Naive thymus-derived CD8-positive, alpha-beta T cell (primary cell): ENCODE results near the gene IRX3. TPM values are rescaled to one million over a fixed set of nuclear protein-coding genes. Genes with fewer than 3 reads are reported as not detected.
A peak's percentile ranks its signal among the peaks of the same experiment; 100 is the strongest.

Experiments
- ATAC-seq, 2 donors: fragments of 150-1000 bp; cut with Tn5 transposase in 1 of 2; sonication (Bioruptor Pico), chemical (Tn5 transposase) in 1 of 2; 1 replicate in 1 of 2; 2 replicates in 1 of 2; pipeline ENCODE4 v1.10.0; 2021; ENCODE audit warnings: mild to moderate bottlenecking in 2 of 2, moderate library complexity in 2 of 2
- POLR2A ChIA-PET: fragments of 350-600 bp; sonication (Branson Sonifier 250); formaldehyde crosslinking; loops from one replicate; lab custom pipeline; 2021; ENCODE audit warnings: antibody characterized with exemption; lab: Charles Lee
- DNase-seq, 10 donors: peaks; one replicate each; pipeline versions ENCODE4 v3.0.0 to v3.0.0-alpha.2; 2020 to 2022
- H3K27ac Mint-ChIP-seq, 10 donors: one replicate each; pipeline ENCODE4 v1.8.0; 2020 to 2022; ENCODE audit warnings: mild to moderate bottlenecking in 10 of 10, mixed read lengths in 10 of 10, moderate library complexity in 4 of 10, inconsistent platforms in 1 of 10
- H3K27me3 Mint-ChIP-seq, 5 donors: one replicate each; pipeline ENCODE4 v1.8.0; 2021 to 2022; ENCODE audit warnings: mixed read lengths in 5 of 5
- H3K36me3 Mint-ChIP-seq, 3 donors: one replicate each; pipeline ENCODE4 v1.8.0; 2020 to 2022; ENCODE audit warnings: mixed read lengths in 3 of 3, mild to moderate bottlenecking in 2 of 3, inconsistent platforms in 1 of 3
- H3K4me1 Mint-ChIP-seq, 4 donors: one replicate each; pipeline ENCODE4 v1.8.0; 2021 to 2022; ENCODE audit warnings: mixed read lengths in 4 of 4
- H3K4me3 Mint-ChIP-seq, 10 donors: one replicate each; pipeline ENCODE4 v1.8.0; 2020 to 2022; ENCODE audit warnings: mild to moderate bottlenecking in 10 of 10, mixed read lengths in 10 of 10, moderate library complexity in 6 of 10, inconsistent platforms in 1 of 10
- H3K9me3 Mint-ChIP-seq, 9 donors: one replicate each; pipeline ENCODE4 v1.8.0; 2020 to 2022; ENCODE audit warnings: mixed read lengths in 9 of 9, mild to moderate bottlenecking in 3 of 9, inconsistent platforms in 1 of 9, moderate library complexity in 1 of 9
- polyA plus RNA-seq, 3 donors: library from polyadenylated mRNA; unstranded; fragments of 300-500 nt; fragmentation: Illumina TruSeq; gene quantifications; one replicate each; pipeline ENCODE4 v1.2.3, GENCODE V29; 2021
- total RNA-seq, 8 experiments: library from RNA in 2 of 8; stranded (reverse) in 2 of 8; gene quantifications; one replicate each; pipeline ENCODE4 v1.2.3 and lab custom pipeline; 2021 to 2026

Gene IRX3
- total and polyA plus RNA-seq, 5 experiments from 2014 or later: not detected

GRCh38 chr16:54316095-54316889 is 29.7 kb upstream of the IRX3 start:
- no peak overlapping the region for H3K4me3 Mint-ChIP-seq
- POLR2A ChIA-PET: no interaction called here
- no peak for DNase-seq
- H3K27me3 Mint-ChIP-seq: peaks cover 0 to 7% (median 0%) of the 10 kb centered on the region in 5 donors
- ATAC-seq: no peak
- no peaks in the 10 kb centered on the region for H3K36me3 Mint-ChIP-seq
- no peaks in the 10 kb centered on the region for H3K4me1 Mint-ChIP-seq
- H3K27ac Mint-ChIP-seq: no peak overlapping the region
- H3K9me3 Mint-ChIP-seq: no peaks in the 10 kb centered on the region

GRCh38 chr16:54313789-54314188 is 27.2 kb upstream of the IRX3 start:
- Mint-ChIP-seq H3K27me3 (peaks cover 0 to 4% (median 1%) of the 10 kb centered on the region in 5 donors), H3K9me3 (no peaks in the 10 kb centered on the region), H3K36me3 (no peaks in the 10 kb centered on the region), H3K4me3 (no peak overlapping the region), H3K4me1 (no peaks in the 10 kb centered on the region), H3K27ac (no peak overlapping the region)
- POLR2A ChIA-PET: no interaction called here
- DNase-seq (no peak), ATAC-seq (no peak)

DNA sequence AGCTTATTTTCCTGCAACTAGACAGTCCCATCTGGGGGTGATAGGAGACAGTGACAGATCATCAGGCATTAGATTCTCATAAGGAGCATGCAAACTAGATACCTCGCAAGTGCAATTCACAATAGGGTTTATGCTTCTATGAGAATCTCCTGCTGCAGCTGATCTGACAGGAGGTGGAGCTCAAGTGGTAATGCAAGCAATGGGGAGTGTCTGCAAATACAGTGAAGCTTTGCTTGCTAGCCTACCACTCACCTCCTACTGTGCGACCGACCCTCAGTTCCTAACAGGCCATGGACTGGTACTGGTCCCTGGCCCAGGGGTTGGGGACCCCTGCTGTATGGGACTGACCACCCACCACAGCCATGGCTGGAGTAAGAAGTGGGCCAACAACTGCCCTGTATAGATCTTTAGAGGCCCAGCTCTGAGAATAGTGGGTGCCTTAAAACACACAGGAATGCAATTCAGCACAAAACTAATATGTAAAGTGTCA is 26.0 kb upstream of the IRX3 start:
- POLR2A ChIA-PET: no interaction called here
- ATAC-seq: no peak
- no peaks in the 10 kb centered on the region for H3K9me3 Mint-ChIP-seq
- H3K36me3 Mint-ChIP-seq: no peaks in the 10 kb centered on the region
- no peak overlapping the region for H3K4me3 Mint-ChIP-seq
- DNase-seq: no peak
- H3K4me1 Mint-ChIP-seq: peaks cover 0 to 2% (median 0%) of the 10 kb centered on the region in 4 donors
- H3K27ac Mint-ChIP-seq: no peak overlapping the region
- peaks cover 1 to 8% (median 2%) of the 10 kb centered on the region in 5 donors for H3K27me3 Mint-ChIP-seq

DNA sequence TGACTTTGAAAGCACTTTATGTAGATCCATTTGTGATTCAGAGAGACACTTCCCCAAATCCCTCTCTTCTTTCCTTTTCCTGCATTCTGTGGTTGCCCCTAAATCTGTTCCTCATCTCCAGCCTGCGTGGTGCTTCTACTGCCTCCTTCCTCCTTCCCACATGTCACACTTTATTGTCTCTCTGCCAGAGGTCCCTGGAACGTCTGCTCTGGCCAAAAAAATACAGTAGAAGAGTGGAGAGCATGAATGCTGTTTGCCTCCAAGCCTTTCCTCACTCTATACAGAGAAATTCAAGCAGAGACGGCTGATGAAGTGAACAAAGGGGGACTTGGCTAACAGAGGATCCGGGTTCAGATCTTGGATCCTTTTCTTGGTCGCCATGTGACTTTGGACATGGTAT is 22.8 kb upstream of the IRX3 start:
- Mint-ChIP-seq H3K27ac (no peak overlapping the region), H3K27me3 (peaks cover 2 to 37% (median 14%) of the 10 kb centered on the region in 5 donors), H3K4me1 (peaks cover 0 to 2% (median 0%) of the 10 kb centered on the region in 4 donors), H3K9me3 (no peaks in the 10 kb centered on the region), H3K4me3 (no peak overlapping the region), H3K36me3 (no peaks in the 10 kb centered on the region)
- DNase-seq: no peak
- no peak for ATAC-seq
- POLR2A ChIA-PET: no interaction called here

GRCh38 chr16:54305080-54305479 is 18.5 kb upstream of the IRX3 start:
- peaks cover 9 to 56% (median 22%) of the 10 kb centered on the region in 5 donors for H3K27me3 Mint-ChIP-seq
- H3K9me3 Mint-ChIP-seq: no peaks in the 10 kb centered on the region

GRCh38 chr16:54303613-54304012 is 17.0 kb upstream of the IRX3 start:
- POLR2A ChIA-PET: no interaction called here
- Mint-ChIP-seq H3K4me1 (peaks cover 0 to 2% (median 0%) of the 10 kb centered on the region in 4 donors), H3K4me3 (no peak overlapping the region), H3K27ac (no peak overlapping the region), H3K27me3 (peaks cover 11 to 63% (median 22%) of the 10 kb centered on the region in 5 donors), H3K36me3 (no peaks in the 10 kb centered on the region), H3K9me3 (peaks cover 0 to under 1% (median 0%) of the 10 kb centered on the region in 9 donors)
- no peak for ATAC-seq
- no peak for DNase-seq

More at GRCh38 chr16:54305080-54305479, 18.5 kb upstream of the IRX3 start:
- H3K4me3 Mint-ChIP-seq: no peak overlapping the region
- ATAC-seq: no peak
- no peaks in the 10 kb centered on the region for H3K36me3 Mint-ChIP-seq
- no peak for DNase-seq
- peaks cover 0 to 2% (median 0%) of the 10 kb centered on the region in 4 donors for H3K4me1 Mint-ChIP-seq
- no peak overlapping the region for H3K27ac Mint-ChIP-seq
- POLR2A ChIA-PET: no interaction called here

- Mint-ChIP-seq H3K27ac (no peak overlapping the region), H3K4me1 (no peaks in the 10 kb centered on the region), H3K9me3 (peaks cover 0 to 16% (median 3%) of the 10 kb centered on the region in 9 donors), H3K27me3 (peaks cover 12 to 42% (median 25%) of the 10 kb centered on the region in 5 donors), H3K4me3 (no peak overlapping the region), H3K36me3 (peaks cover 0 to 15% (median 0%) of the 10 kb centered on the region in 3 donors)
- POLR2A ChIA-PET: no interaction called here
- no peak for DNase-seq
- ATAC-seq: no peak
Measured at GRCh38 chr16:54297154-54297553, 10.6 kb upstream of the IRX3 start.

DNA sequence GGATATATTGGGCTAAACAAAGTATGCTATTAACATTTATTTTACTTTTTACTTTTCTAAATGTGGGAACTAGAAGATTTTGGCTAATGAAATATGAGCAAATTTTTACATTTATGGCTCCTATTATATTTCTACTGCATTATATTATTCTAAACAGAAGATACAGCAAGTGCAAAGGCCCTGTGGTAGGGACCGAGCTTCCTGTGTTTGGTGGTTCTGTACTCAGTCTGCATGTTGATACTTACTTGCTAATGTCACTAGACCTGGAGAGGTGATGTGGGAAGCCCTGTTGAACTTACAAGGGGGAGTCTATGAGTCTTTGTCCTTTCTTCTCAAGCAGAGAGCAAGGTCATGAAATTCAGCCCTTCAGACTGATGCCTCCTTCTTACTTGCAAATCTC is 10.0 kb upstream of the IRX3 start:
- Mint-ChIP-seq H3K36me3 (peaks cover 0 to 15% (median 0%) of the 10 kb centered on the region in 3 donors), H3K27me3 (peaks cover 14 to 48% (median 25%) of the 10 kb centered on the region in 5 donors), H3K27ac (no peak overlapping the region), H3K4me1 (no peaks in the 10 kb centered on the region), H3K4me3 (no peak overlapping the region), H3K9me3 (peaks cover 0 to 16% (median 3%) of the 10 kb centered on the region in 9 donors)
- ATAC-seq: no peak
- DNase-seq: no peak
- POLR2A ChIA-PET: no interaction called here

- ATAC-seq (no peak), DNase-seq (no peak)
- H3K27me3 Mint-ChIP-seq: peaks cover 24 to 74% (median 52%) of the 10 kb centered on the region in 5 donors
- POLR2A ChIA-PET: no interaction called here
- H3K4me1 Mint-ChIP-seq: peaks cover 7 to 24% (median 13%) of the 10 kb centered on the region in 4 donors
- no peak overlapping the region for H3K4me3 Mint-ChIP-seq
- peak overlapping the region in 1 of 10 donors; percentile 53 for H3K27ac Mint-ChIP-seq
- peaks cover 0 to 19% (median 7%) of the 10 kb centered on the region in 3 donors for H3K36me3 Mint-ChIP-seq
- H3K9me3 Mint-ChIP-seq: peaks cover 0 to 12% (median 3%) of the 10 kb centered on the region in 9 donors
Measured at GRCh38 chr16:54291656-54292487, 5.3 kb upstream of the IRX3 start.

DNA sequence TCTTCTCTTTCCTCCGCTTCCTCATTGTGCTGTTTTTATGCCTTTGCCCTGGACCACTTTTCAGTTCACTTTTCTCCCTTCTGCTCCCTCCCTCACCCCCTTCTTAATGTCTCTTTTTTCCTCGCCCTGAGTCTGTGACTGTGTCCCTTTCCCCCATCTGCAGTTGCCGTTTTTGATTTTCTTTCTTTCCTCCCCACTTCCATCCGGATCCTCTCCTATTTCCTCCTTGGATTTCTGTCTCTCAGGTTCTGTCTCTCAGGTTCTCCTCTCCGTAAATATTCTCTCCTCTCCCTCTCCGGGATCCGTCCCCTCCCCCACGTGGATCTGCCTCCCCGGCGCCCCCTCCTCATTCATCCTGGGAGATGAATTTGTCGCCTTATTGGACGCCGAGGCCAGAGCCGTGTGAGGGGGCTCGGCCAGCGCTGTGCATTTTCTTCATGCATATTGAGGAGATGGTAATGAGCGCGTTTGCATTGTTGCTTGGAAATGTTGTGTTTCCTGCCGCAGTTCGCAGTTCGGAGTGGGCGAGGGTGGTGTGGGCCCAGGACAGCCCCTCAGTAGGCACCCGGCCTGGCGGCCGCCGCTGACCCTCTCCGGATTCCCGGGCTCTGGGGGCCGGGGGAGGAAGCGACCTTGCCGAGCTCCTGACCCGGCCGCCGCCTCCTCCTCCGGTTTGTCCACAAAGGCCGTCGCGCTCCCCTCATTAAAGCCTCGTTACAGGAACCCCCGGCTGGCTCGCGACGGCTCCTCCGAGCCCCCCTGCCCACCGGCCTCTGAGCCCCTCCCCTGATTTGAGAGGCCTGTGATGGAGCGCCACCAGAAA is 4.5 kb upstream of the IRX3 start:
- peaks cover 11 to 32% (median 16%) of the 10 kb centered on the region in 4 donors for H3K4me1 Mint-ChIP-seq
- POLR2A ChIA-PET: no interaction called here
- peaks cover 0 to 9% (median 2%) of the 10 kb centered on the region in 9 donors for H3K9me3 Mint-ChIP-seq
- H3K27ac Mint-ChIP-seq: peak overlapping the region in 1 of 10 donors; percentile 53
- DNase-seq (no peak), ATAC-seq (no peak)
- H3K4me3 Mint-ChIP-seq: peak overlapping the region in 2 of 10 donors; percentile 11 to 30
- H3K27me3 Mint-ChIP-seq: peaks cover 28 to 82% (median 57%) of the 10 kb centered on the region in 5 donors
- peaks cover 0 to 16% (median 7%) of the 10 kb centered on the region in 3 donors for H3K36me3 Mint-ChIP-seq

DNA sequence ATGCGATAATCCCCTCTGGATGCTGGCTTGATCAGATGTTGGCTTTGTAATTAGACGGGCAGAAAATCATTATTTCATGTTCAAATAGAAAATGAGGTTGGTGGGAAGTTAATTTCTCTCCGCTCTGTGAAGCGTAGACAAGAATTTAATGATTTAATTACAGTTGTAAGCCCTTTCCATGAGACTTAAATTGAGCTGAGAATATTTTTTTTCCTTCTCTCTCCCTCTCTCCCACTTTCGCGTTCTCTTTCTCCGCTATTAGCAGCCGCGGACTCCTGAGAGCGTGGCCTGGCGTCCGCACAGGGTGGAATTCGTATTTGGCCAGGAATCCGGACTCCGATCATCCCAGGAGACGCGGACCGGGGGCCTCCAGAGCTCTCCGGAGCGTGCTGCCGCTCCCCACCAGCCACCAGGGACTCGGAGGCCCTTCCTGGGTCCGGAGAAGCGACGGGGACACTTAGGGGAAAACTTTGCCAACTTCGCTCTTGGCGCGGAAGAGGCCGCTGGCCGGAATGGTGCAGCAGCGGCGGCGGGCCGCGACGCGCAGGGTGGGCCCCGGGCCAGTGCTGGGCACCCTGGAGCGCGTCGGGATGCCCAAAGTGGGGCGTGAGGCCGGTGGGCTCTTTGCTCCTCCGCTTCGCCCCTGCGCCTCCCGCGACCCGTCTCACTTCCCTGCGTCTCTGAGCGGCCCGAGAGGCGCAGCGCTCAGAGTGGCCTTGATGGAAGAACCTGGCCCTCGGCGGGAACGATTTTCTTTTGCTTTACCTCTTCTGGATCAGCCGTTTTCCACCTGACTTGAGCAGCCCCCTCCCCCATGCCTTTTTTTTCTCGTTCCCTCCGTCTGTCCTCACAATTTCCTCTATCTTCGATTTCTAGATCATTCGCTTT is 3.6 kb upstream of the IRX3 start:
- Mint-ChIP-seq H3K27me3 (peaks cover 28 to 88% (median 61%) of the 10 kb centered on the region in 5 donors), H3K9me3 (peaks cover 0 to 3% (median 0%) of the 10 kb centered on the region in 9 donors), H3K36me3 (peaks cover 0 to 11% (median 7%) of the 10 kb centered on the region in 3 donors), H3K27ac (no peak overlapping the region), H3K4me1 (peaks cover 13 to 35% (median 19%) of the 10 kb centered on the region in 4 donors), H3K4me3 (peak overlapping the region in 3 of 10 donors; percentile 11 to 39 (median 31))
- POLR2A ChIA-PET: no interaction called here
- ATAC-seq (no peak), DNase-seq (no peak)
